GM13977 (cell line): ENCODE data around the gene ATP5MG.
A peak's percentile ranks its signal among the peaks of the same experiment; 100 is the strongest.

Experiments used
- DNase-seq: peaks from one replicate; pipeline ENCODE4 v3.0.0; 2012; ENCODE audit warnings: low spot score
- CTCF ChIP-seq: IDR thresholded peaks from 2 replicates; pipeline ENCODE4 v1.5.1; 2012; ENCODE audit warnings: mild to moderate bottlenecking, control low read depth; ENCODE audit not compliant: insufficient read depth; ENCODE audit errors: extremely low read depth, missing control alignments
- in situ Hi-C: fragments of 300-500 bp; cut with MboI; formaldehyde crosslinking; loops from one replicate; pipeline ENCODE4 v1.12.0; 2022; ENCODE audit warnings: low sequenced_read_pairs, low pct_unique_long_range_greater_than_20kb, mixed read lengths, inconsistent platforms; ENCODE audit not compliant: unreplicated experiment

ATP5MG gene

GRCh38 chr11:118435290-118435892, 34.0 kb downstream of the ATP5MG start:
- no peak for TF ChIP-seq CTCF

GRCh38 chr11:118435893-118436624, 34.7 kb downstream of the ATP5MG start, which contains the start of gene KMT2A:
KMT2A (plus strand) TSS chr11:118436492; CDS start chr11:118436513, 21 bp downstream.
- DNase-seq, result peak; percentile 93
- TF ChIP-seq CTCF, result peak; percentile 100
- in situ Hi-C loops, result no loop called here

More at GRCh38 chr11:118435290-118435892, 34.0 kb downstream of the ATP5MG start:
- in situ Hi-C loops, result no loop called here
- peak; percentile 80 for DNase-seq

- no peak for DNase-seq
- TF ChIP-seq CTCF, result no peak
- in situ Hi-C loops, result no loop called here
Measured at GRCh38 chr11:118436639-118437207, 35.3 kb downstream of the ATP5MG start.

GRCh38 chr11:118437208-118438125, 36.1 kb downstream of the ATP5MG start:
- peak; percentile 32 for DNase-seq
- TF ChIP-seq CTCF, result no peak
- in situ Hi-C loops, result no loop called here

GRCh38 chr11:118438314-118438931, 37.0 kb downstream of the ATP5MG start:
- peak; percentile 58 for DNase-seq
- no peak for TF ChIP-seq CTCF
- in situ Hi-C loops, result no loop called here
